Measurements from ENCODE around the gene DMC1. TPM values are rescaled to one million over a fixed set of nuclear protein-coding genes. Genes with fewer than 3 reads are reported as not detected.

The DMC1 gene
- total RNA-seq, 1 experiment from 2014 or later: 6.8 TPM

DNA sequence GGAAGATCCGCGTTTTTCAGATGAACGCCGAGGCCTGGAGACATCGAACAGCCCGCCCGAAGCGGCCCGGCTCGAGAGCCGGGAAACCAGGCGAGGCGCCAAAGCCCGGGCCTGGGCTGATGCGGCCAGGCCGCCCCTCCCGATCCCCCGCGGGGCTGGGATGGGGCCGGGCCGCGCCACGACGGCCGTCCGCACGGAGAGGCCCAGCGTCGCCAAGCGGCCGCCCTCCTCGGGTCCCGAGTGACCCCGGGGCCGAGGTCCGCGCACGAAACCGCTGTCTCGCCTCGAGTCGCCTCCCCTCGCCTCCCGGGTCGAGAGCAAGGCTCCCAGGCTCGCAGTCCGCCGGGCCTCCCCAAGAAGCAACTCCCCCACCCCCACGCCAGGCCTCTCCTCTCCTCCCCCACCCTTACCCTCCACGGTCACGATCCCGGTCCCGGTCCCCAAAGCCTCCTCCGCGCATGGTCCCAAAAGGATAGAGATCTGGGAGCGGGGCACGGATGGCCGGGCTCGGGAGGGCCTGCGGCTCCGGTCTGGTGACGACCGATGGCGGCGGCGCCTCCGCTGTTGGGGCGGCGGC, 64.4 kb downstream of the DMC1 start:
- WGBS (ENCODE audit: extremely low coverage, insufficient read length, low lambda C conversion rate): no CpG with 5 or more reads among the region's 69 CpGs
- Histone ChIP-seq H3K18ac (ENCODE audit: insufficient read length, low read depth, low read length) (peak overlapping the region; percentile 100), H2BK20ac (ENCODE audit: low read depth, low read length, poor library complexity, severe bottlenecking) (no peak overlapping the region), H2AFZ (ENCODE audit: low read length) (no peak overlapping the region), H3K9ac (ENCODE audit: extremely low read depth, insufficient read length, low read length) (peak overlapping the region; percentile 99), H2BK5ac (ENCODE audit: insufficient read length, low read length) (peak overlapping the region; percentile 88), H4K91ac (ENCODE audit: insufficient read length, low read depth, low read length) (peak overlapping the region; percentile 97), H3K79me2 (ENCODE audit: insufficient read depth, low read length) (peaks cover 35% of the 10 kb centered on the region; the same call in 1 of the 2 replicates), H4K8ac (replicated peaks; ENCODE audit: insufficient read length, low read depth, low read length) (no peak overlapping the region), H3K27ac (ENCODE audit: insufficient read length, low read depth, low read length) (peak overlapping the region; percentile 73), H3K14ac (ENCODE audit: insufficient read depth, low read length) (peak overlapping the region; percentile 100), H2BK120ac (ENCODE audit: low read depth, low read length, poor library complexity, severe bottlenecking) (peak overlapping the region; percentile 93), H3K23ac (ENCODE audit: insufficient read length, low read depth, low read length) (peak overlapping the region; percentile 93), H2AK5ac (ENCODE audit: insufficient read length, low read length) (no peak overlapping the region), H3K4me1 (ENCODE audit: insufficient read depth, low read length) (no peaks in the 10 kb centered on the region; the same call in 1 of the 2 replicates), H3K27me3 (ENCODE audit: insufficient read depth, low read length) (no peaks in the 10 kb centered on the region), H4K5ac (ENCODE audit: insufficient read length, low read depth, low read length) (peak overlapping the region; percentile 91), H2BK12ac (ENCODE audit: insufficient read length, low read depth, low read length) (peak overlapping the region; percentile 85), H3K23me2 (ENCODE audit: insufficient read length, low read depth, low read length, poor library complexity, severe bottlenecking) (peaks cover 7% of the 10 kb centered on the region), H3T11ph (ENCODE audit: low read length) (no peak overlapping the region), H4K20me1 (ENCODE audit: control insufficient read depth, insufficient read depth, insufficient read length) (no peaks in the 10 kb centered on the region), H3K56ac (ENCODE audit: insufficient read length, low read depth, low read length) (peak overlapping the region; percentile 80), H2BK15ac (ENCODE audit: low read depth, low read length) (no peak overlapping the region; the same call in 1 of the 2 replicates), H3K9me3 (ENCODE audit: control insufficient read depth, low read depth, low read length) (no peaks in the 10 kb centered on the region), H3K4me2 (ENCODE audit: insufficient read depth, insufficient read length, low read length) (peak overlapping the region; percentile 92), H3K4ac (ENCODE audit: low read depth, low read length) (peak overlapping the region; percentile 80; the same call in 1 of the 2 replicates), H3K79me1 (ENCODE audit: insufficient read depth, low read depth, low read length, poor library complexity, severe bottlenecking) (no peaks in the 10 kb centered on the region)
- TF ChIP-seq, protein P1, sequence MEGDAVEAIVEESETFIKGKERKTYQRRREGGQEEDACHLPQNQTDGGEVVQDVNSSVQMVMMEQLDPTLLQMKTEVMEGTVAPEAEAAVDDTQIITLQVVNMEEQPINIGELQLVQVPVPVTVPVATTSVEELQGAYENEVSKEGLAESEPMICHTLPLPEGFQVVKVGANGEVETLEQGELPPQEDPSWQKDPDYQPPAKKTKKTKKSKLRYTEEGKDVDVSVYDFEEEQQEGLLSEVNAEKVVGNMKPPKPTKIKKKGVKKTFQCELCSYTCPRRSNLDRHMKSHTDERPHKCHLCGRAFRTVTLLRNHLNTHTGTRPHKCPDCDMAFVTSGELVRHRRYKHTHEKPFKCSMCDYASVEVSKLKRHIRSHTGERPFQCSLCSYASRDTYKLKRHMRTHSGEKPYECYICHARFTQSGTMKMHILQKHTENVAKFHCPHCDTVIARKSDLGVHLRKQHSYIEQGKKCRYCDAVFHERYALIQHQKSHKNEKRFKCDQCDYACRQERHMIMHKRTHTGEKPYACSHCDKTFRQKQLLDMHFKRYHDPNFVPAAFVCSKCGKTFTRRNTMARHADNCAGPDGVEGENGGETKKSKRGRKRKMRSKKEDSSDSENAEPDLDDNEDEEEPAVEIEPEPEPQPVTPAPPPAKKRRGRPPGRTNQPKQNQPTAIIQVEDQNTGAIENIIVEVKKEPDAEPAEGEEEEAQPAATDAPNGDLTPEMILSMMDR (conservative IDR thresholded peaks at IDR 0.05): no peak
- Mint-ChIP-seq H3K4me3 (peak overlapping the region; percentile 97 to 98), H3K9me3 (peaks cover 0 to 8% of the 10 kb centered on the region in 2 experiments; a peak in 3 of 5 replicates), H3K36me3 (ENCODE audit: insufficient read depth in 1 of 3, low read depth in 3 of 3) (peaks cover 35 to 50% (median 48%) of the 10 kb centered on the region in 3 experiments), H3K4me1 (peaks cover 30 to 41% of the 10 kb centered on the region in 2 experiments), H3K27me3 (ENCODE audit: low read depth) (no peaks in the 10 kb centered on the region; the same call in 1 of the 2 replicates), H3K27ac (peak overlapping the region; percentile 100)
- DNase-seq: no peak
